Melanocyte of skin (primary cell): ENCODE measurements around the gene TSACC. TPM values are rescaled to one million over a fixed set of nuclear protein-coding genes. Genes with fewer than 3 reads are reported as not detected.

Source experiments
- total RNA-seq, 2 donors: library from RNA; depleted of rRNA; stranded (reverse); fragments of >200 nt; gene quantifications; 2 replicates each; pipeline ENCODE4 v1.2.3, GENCODE V29; 2012

The TSACC gene
- total RNA-seq, result 1 to 10 TPM in 1 of 2 donors, not detected in 1; 1.0 TPM

GRCh38 chr1:156338180-156338976, at the start of gene TSACC, which contains the start of gene CCT3:
TSACC (plus strand) TSS chr1:156338526; CDS start chr1:156339758, 1,232 bp downstream.
CCT3 (minus strand) TSS chr1:156338292; CDS start chr1:156338184, 108 bp downstream.

GRCh38 chr1:156295391-156295947, 42.9 kb upstream of the TSACC start, which contains the start of gene GLMP:
GLMP (minus strand) TSS chr1:156295679; CDS start chr1:156295645, 34 bp downstream.

GRCh38 chr1:156298852-156299357, 39.4 kb upstream of the TSACC start, which contains the start of gene VHLL:
VHLL (minus strand) TSS chr1:156299307; CDS start chr1:156299189, 118 bp downstream.

GRCh38 chr1:156368889-156369684, 30.8 kb downstream of the TSACC start, which contains the start of gene RHBG:
RHBG (plus strand) TSS chr1:156369211; CDS start chr1:156369250, 39 bp downstream.

Other genes with a start within 250 kb of the TSACC start
- 1,000 to 10,000 TPM in 1 of 2 donors, 100 to 1,000 TPM in 1; 784 to 1,173 TPM for gene LMNA, start 223.8 kb upstream of the TSACC start, total RNA-seq
- gene SEMA4A, start 184.9 kb upstream of the TSACC start, total RNA-seq, result under 1 TPM; 0.67 to 0.69 TPM
- gene SLC25A44, start 144.4 kb upstream of the TSACC start, total RNA-seq, result 10 to 100 TPM; 25.5 to 28.0 TPM
- gene PMF1, start 125.5 kb upstream of the TSACC start, total RNA-seq, result 10 to 100 TPM; 35.8 to 57.9 TPM
- gene BGLAP, start 96.3 kb upstream of the TSACC start, total RNA-seq, result under 1 TPM in 1 of 2 donors, not detected in 1; 0.33 TPM
- gene PAQR6, start 90.5 kb upstream of the TSACC start, total RNA-seq, result 1 to 10 TPM in 1 of 2 donors, under 1 TPM in 1; 0.67 to 1.4 TPM
- 10 to 100 TPM; 54.4 to 63.6 TPM for gene SMG5, start 55.7 kb upstream of the TSACC start, total RNA-seq
- 1 to 10 TPM; 1.3 to 1.4 TPM for gene TMEM79, start 54.2 kb upstream of the TSACC start, total RNA-seq
- 100 to 1,000 TPM; 236 to 244 TPM for gene GLMP, start 42.8 kb upstream of the TSACC start, total RNA-seq
- gene VHLL, start 39.2 kb upstream of the TSACC start, total RNA-seq, result not detected
- gene CCT3, start 234 bp upstream of the TSACC start, total RNA-seq, result 100 to 1,000 TPM; 425 to 719 TPM
- not detected for gene RHBG, start 30.7 kb downstream of the TSACC start, total RNA-seq
- 10 to 100 TPM; 17.6 to 18.2 TPM for gene MEF2D, start 162.2 kb downstream of the TSACC start, total RNA-seq
- gene IQGAP3, start 234.0 kb downstream of the TSACC start, total RNA-seq, result 10 to 100 TPM; 26.8 to 31.6 TPM
- gene TTC24, start 241.2 kb downstream of the TSACC start, total RNA-seq, result not detected